ENCODE measurements around the gene KLHL17.
"Not testable (repeated sequence)": the region's sequence is repeated elsewhere in the genome, so short reads cannot be mapped to it uniquely, and the experiment has no call there.

The KLHL17 gene

DNA sequence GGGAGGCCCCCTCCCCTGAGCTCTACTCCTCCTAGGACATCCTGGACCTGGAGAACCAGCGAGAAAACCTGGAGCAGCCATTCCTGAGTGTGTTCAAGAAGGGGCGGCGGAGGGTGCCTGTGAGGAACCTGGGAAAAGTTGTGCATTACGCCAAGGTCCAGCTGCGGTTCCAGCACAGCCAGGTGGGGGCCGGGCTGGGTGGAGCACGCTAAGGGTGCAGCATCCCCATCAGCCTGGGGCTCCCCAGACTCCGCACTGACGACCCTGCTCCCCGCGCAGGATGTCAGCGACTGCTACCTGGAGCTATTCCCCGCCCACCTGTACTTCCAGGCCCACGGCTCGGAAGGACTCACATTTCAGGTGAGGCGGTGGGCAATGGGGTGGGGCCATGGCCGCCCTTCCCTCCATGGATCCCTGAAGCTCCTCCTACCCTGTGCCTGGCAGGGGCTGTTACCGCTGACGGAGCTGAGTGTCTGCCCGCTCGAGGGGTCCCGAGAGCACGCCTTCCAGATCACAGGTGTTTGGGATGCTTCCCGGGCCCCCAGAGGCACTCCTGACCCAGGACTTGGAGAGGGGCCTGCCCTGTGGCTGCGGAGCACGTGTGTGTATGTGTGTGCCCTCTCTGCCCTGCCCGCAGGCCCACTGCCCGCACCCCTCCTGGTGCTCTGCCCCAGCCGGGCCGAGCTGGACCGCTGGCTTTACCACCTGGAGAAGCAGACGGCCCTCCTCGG, 10.0 kb downstream of the KLHL17 start:
- no peak for DNase-seq

- no peak for DNase-seq
These were observed 10.8 kb downstream of the KLHL17 start for GRCh38 chr1:970973-971730.

DNA sequence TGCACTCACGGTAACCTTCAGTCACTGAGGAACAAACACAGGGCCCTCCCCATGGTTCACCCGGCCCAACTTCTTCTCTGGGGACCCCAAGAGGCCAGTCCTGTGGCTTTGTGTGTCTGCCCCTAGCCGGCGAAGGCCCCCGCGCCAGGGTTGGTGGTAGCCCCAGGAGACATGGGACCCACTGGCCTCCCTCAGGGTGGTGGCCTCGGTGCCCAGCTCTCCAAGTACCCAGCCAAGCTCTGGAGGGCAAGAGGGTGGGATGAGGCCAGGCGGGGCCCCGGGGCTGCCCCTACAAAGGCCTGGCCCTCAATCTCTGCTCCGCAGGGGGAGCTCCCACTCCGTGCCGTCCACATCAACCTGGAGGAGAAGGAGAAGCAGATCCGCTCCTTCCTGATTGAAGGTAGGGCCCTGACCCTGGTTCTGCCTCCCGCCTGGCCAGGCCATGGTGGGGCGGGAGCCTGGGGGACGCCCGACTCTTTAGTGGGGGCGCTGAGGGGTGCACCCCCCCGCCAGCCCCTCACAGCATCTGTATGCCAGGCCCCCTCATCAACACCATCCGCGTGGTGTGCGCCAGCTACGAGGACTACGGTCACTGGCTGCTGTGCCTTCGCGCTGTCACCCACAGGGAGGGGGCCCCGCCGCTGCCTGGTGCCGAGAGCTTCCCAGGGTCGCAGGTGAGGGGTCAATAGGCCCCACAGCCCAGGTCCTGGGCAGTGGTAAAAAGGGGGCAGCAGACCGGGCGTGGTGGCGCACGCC, 11.5 kb downstream of the KLHL17 start:
- DNase-seq, result no peak

GRCh38 chr1:972726-973458, 12.5 kb downstream of the KLHL17 start:
- no peak for DNase-seq

DNA sequence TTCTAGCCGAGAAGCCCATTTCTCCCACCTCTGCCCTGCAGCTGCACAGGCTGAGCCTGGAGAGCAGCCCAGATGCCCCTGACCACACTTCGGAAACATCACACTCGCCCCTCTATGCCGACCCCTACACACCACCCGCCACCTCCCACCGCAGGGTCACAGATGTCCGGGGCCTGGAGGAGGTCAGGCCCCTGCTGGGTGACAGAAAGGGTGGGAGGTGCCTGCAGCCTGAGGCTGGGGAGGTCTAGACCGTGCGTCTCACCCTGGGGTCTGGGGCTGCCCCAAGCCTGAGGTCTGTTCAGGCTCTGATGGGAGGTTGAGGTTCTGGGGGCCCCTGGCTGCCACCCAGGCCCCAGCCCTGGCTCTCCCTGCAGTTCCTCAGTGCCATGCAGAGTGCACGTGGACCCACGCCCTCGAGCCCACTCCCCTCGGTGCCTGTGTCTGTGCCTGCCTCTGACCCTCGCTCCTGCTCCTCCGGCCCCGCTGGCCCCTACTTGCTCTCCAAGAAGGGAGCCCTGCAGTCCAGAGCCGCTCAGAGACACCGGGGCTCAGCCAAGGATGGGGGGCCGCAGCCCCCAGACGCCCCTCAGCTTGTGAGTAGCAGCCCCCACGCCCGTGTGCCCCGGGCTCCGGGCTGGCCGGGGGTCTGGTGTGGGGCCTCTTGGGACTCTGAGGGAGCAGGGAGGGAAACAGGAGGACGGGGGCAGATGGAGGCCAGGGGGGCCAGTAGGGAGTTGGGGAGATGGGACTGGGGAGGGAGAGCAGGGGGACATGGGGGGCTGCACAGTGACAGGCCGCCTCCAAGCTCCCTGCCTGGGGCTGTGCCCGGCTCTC, 13.3 kb downstream of the KLHL17 start:
- no peak for DNase-seq

DNA sequence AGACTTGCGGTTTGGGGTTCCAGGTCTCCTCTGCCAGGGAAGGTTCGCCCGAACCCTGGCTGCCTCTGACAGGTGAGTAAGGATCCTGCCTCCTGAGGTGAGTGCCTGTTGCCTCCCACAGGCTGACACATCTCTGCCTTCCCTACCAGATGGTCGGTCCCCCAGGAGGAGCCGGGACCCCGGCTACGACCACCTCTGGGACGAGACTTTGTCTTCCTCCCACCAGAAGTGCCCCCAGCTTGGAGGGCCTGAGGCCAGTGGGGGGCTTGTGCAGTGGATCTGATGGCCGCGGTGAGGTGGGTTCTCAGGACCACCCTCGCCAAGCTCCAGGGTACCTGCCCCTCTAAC, 13.9 kb downstream of the KLHL17 start:
- DNase-seq, result no peak

DNA sequence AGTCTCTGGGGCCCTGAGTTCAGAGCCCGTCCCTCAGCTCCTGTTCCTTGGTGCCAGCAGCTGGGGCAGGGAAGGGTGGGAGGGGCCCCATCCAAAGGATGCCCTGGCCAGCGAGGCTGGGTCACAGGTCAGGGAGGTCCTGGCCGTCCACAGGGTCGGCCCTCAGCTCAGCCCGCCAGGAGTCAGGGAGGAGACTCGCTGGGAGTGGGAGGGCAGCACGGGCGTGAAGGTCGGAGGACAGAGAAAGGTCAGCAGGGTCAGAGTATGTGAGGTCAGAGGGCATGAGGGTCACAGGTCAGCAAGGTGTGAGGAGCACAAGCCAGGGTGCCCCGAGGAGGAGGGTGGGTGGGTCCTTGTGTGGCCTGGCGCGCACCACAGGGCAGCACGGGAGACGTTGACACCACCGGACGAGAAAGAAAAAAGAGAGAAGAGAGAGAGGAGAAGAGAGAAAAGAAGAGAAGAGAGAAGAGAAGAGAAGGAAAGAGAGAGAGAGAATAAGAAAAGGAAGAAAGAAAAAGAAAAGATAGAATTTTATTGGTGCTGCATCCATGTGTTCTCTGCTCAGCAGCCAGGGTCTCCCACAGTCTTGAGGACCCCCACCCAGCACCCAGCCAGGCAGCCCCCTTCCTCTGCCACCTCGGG, 14.4 kb downstream of the KLHL17 start:
- no peak for DNase-seq

- DNase-seq, result no peak
These were observed 15.0 kb downstream of the KLHL17 start for GRCh38 chr1:975365-975764.

- peak; percentile 75 for DNase-seq
These were observed 15.7 kb downstream of the KLHL17 start for GRCh38 chr1:975896-976683.

DNA sequence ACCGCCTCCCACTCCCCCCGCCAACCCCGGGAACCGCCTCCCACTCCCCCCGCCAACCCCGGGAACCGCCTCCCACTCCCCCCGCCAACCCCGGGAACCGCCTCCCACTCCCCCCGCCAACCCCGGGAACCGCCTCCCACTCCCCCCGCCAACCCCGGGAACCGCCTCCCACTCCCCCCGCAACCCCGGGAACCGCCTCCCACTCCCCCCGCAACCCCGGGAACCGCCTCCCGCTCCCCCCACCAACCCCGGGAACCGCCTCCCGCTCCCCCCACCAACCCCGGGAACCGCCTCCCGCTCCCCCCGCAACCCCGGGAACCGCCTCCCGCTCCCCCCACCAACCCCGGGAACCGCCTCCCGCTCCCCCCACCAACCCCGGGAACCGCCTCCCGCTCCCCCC, 16.4 kb downstream of the KLHL17 start:
- not testable (repeated sequence) for DNase-seq

DNA sequence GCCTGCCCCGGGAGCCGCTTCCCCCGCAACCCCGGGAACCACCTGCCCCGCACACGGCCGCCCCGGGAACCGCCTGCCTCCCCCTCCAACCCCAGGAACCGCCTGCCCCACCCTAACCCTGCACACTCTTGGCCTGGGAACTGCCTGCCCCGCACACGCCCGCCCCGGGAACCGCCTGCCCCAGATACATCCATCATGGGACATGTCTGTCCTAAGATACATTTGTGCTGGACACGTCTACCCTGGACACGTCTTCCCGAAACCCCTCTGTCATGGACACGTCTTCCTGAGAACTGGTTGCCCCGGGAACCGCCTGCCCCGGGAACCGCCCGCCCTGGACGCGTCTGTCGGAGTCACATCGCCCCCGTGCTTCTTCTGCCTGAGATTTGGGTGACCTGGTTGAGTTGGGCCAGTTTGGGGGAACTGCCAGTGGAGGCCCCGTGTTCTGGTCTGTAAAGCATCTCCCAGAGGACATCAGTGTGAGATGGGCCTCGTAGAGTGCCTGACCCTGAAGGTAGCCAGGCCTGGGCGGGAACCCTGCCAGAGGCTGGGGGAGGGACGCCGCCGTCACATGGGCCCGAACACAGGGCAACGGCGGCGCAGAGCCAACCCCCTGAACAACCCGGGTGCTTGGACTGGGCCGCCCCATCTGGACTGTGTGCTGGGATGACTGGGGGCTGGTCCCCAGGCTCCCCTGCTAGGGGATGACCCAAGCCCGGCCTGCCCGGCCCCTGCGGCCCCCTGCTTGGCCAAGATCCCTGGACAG, 17.9 kb downstream of the KLHL17 start:
- DNase-seq, result no peak

GRCh38 chr1:978835-979743, 18.7 kb downstream of the KLHL17 start:
- DNase-seq, result no peak

DNA sequence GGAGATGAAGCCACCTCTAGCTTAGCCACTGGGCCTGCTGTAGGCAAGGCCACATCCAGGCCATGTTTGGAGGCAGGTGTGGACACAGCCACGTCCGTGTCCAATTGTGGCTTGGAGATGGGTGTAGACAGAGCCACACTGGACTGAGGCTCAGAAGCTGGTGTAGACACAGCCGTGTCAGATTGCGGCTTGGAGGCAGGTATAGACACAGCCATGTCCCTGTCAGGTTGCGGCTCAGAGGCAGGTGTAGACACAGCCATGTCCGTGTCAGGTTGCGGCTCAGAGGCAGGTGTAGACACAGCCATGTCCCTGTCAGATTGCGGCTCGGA, 19.3 kb downstream of the KLHL17 start:
- DNase-seq, result no peak

- DNase-seq, result no peak
These were observed 19.8 kb downstream of the KLHL17 start for GRCh38 chr1:980137-980571.

GRCh38 chr1:980602-981395, 20.4 kb downstream of the KLHL17 start:
- DNase-seq, result no peak

- DNase-seq, result no peak
These were observed 21.1 kb downstream of the KLHL17 start for GRCh38 chr1:981491-981954.

- DNase-seq, result no peak
These were observed 21.7 kb downstream of the KLHL17 start, which contains the start of gene PERM1 for GRCh38 chr1:981955-982558. TSS of gene PERM1 (minus strand) at chr1:982093. CDS start at chr1:981029, 1,064 bp downstream.
